HG03066 (cell line): ENCODE measurements around the gene APRT.

Experiments
- ATAC-seq: cut with Tn5 transposase; IDR thresholded peaks from one replicate; pipeline ENCODE4 v1.9.1; 2021; ENCODE audit warnings: low read depth; ENCODE audit not compliant: unreplicated experiment

The APRT gene, protein sequence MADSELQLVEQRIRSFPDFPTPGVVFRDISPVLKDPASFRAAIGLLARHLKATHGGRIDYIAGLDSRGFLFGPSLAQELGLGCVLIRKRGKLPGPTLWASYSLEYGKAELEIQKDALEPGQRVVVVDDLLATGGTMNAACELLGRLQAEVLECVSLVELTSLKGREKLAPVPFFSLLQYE

DNA sequence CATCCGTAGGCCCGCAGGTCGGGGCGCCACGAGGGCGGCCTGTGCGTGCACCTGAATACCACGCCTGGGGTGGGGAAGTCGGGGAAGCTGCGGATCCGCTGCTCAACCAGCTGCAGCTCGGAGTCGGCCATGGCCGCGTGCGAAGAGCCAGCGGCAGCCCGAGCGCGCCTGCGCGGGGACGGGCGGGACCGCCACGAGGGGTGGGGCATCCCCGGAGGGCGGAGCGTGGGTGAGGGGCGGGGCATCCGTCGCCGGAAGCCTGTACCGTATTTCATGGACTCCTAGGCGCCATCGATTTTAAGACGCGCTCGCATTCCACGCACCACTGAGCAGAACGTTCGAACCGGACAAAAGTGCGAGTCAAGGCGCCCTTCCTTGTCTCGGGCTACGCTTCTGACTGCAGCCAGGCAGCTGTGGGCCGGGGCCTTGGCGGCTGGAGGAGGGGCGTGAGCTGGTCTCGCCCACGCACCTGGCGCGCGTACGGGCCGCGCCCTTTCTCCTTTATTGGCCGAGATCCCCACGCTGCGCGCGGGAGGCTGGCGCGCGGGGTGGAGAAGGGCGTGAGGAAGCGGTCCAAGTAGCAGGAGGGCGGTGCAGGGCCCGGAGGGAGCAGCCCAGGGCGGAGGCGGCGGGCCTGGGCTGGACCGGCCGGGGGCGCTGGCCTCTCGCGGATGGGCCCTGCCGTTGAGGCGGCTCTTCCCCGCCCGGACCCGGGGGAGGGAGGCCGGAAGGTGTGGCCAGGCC, at the start of gene APRT:
APRT (minus strand) TSS at position 160 of the 744 bp plus-strand sequence; CDS start at position 131, 29 bp downstream.
- ATAC-seq, result peak; percentile 69

DNA sequence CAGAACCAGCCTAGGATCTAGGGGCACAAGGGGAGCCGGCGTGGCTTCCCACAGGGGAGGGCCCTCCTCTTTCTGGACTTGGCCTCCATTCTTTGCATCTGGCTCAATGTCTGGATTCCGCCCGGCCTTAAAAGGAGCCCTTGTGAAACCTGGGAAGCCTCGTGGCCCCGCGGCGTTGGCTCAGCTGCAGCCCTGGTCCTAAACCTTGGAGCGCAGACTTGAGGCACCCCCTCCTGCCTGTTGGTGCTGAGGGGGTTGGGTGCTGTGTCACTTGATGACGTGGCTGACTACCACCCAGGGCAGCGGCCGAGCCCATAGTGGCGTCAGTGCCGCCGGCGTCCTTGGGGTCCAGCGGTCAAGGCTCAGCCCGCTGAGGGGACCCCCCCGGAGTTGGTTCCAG, 49.6 kb upstream of the APRT start:
- no peak for ATAC-seq

DNA sequence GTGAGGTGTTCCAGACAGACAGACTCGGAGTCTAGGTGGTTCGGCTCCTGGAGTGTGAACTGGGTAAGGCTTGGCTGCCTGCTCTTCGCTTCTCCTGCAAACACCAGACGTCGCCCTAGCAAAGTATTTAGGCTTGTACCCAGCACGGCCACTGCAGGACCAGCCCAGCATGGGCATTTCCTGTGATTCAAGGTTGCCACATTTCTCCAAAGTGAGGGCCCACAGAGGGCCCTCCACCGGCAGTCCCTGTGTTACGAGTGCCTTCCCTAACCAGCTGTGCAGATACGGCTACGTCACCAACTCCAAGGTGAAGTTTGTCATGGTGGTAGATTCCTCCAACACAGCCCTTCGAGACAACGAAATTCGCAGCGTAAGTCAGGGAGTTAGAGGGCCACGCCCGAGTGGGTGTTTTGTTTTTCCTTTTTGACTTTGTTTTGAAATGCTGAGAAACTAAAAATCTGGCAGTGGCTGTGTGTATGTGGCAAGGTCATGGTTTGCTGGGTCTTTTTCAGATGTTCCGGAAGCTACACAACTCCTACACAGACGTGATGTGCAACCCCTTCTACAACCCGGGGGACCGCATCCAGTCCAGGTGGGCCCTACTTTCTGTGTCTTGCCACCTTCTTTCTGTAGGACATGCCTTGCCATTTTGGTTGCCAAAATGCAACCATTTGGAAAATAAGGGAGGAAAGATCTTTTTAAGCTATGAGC, 47.8 kb upstream of the APRT start:
- no peak for ATAC-seq

DNA sequence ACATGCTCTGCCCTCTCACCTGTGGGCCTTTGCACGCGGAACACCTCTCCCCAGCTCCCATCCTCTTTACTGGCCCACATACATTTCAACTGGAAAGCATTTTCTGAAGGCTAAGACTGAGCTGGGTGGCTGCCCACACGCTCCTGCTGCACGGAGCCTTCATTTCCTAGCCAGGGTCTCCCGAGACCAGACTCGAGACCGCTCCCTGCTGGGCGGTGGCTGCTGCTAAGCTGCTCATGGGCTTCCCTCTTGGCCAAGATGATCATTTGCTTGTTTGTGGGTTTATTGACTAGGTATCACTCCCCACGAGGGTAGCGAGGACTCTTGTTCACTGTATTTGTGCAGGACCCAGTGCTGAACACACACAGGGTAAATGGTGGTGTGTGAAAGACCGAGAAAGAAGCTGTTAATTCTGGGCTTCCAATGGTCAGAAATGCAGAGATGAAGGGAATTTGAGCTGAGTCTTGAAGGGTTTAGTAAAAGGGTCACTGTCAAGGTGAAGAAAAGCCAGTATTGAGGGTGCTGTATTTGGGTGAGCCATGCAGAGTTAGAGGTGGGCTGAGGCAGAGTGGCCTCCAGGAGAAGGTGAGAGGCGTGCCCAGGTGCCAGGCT, 46.1 kb upstream of the APRT start:
- peak; percentile 50 for ATAC-seq

DNA sequence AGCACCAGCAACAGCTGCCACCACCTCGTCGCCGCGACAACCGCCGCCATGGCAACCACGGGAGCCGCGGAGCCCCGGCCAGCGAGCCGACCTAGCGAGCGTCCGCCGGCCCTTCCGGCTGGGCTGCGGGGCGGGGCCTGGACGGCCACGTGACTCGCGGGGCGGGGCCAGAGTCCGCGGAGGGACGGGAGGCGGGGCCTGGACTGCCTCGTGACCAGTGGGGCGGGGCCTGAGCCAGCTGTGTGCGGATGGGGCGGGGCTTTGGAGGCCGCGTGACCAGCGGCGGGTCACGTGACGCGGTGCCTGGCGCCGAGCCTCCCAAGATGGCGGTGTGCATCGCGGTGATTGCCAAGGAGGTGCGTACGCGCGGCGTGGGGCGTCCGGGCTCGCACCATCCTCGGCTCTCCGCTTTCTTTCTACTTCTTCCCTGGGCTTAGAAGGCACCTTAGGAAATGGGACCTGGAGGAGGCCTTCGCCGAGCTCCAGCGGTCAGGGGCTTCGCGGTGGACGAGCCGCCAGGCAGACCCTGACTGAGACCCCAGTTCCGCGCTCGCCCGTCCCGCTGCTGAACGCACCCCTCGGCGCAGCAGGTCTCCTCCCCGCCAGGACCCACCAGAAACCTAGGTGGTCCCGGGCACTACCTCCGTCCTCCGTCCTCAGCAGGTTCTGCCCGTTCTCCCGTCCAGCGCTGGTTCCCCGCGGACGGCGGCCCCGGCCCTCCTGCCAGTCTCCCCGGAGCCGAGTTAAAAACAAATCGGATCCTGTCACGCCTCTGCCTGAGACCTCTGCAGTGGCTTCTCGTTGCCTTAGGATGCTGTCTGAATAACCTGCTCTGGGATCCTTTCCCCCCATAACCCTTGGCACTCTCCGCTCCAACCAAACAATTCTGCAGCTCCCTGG, 45.4 kb upstream of the APRT start, which contains the start of the genes GALNS and TRAPPC2L:
GALNS (minus strand) TSS at position 120 of the 900 bp plus-strand sequence; CDS start at position 50, 70 bp downstream.
TRAPPC2L (plus strand) TSS at position 300 of the 900 bp plus-strand sequence; CDS start at position 324, 24 bp downstream.
- peak; percentile 76 for ATAC-seq

DNA sequence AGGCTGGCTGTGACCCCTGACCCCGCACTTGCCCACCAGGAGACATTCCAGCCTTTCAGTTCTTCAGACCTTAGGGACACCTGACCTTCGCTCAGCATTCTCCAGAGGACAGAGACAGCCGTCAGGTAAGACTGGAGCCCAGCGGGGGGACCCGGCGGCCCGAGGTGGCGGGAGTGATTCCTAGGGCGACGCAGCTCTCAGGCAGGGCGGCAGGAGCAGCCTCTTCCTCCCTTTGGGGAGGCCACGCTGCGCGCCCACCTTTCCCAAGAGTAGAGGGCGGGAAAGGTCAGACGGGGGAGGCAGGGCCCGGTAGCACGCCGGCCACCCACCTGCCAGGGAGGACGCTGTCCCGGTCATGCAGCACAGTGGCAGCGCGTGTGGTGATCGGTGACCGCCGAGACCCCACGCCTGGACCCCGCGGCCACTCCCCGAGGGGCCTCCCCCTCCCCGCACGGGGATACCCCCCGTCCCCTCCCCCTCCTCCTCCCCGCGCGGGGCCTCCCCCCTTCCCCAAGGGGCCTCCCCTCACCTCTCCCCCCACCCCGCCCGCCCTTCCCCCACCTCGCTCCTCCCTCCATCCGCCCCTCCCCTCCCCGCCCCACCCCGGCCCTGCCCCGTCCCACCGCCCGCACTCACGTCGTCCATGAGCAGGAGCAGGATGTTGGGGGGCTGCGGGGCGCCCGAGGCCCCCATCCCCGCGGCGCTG, 44.5 kb upstream of the APRT start:
- ATAC-seq, result no peak

DNA sequence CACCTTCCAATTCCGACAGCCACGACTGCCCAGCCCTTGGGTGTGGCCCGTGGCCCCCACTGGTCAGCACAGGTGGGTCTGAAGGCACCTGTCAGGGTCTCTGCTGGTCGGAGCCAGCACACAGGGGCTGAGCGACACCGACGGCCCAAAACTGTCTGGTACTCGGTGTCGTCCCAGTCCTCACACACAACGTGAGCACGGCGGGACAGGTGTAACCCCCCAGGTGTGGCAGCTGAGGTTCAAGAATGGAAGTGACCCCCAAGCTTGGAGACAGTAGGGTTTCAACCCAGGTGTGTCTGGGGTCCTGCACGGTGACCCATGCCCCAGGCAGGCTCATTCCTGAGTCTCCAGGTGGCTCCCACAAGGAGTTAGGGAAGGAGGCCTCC, 44.0 kb upstream of the APRT start:
- ATAC-seq, result no peak

DNA sequence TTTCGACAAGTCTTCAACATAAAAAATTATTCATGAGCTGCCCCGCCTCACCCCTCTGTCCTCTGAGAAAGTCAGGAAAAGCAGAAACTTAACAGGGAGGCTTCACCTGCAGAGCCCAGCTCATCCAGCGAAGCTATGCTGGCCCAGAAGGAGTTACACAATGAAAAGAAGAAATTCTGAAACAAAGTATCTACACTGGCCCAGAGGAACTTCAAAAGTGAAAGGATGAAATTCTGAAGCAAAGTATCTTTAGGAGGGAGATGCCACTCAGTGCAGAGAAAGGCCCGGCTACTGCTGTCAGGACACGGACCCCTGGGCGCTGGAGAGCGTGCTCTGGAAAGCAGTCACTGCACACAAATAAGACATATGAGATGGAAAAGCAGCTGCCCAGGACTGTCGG, 43.4 kb upstream of the APRT start:
- ATAC-seq, result no peak

DNA sequence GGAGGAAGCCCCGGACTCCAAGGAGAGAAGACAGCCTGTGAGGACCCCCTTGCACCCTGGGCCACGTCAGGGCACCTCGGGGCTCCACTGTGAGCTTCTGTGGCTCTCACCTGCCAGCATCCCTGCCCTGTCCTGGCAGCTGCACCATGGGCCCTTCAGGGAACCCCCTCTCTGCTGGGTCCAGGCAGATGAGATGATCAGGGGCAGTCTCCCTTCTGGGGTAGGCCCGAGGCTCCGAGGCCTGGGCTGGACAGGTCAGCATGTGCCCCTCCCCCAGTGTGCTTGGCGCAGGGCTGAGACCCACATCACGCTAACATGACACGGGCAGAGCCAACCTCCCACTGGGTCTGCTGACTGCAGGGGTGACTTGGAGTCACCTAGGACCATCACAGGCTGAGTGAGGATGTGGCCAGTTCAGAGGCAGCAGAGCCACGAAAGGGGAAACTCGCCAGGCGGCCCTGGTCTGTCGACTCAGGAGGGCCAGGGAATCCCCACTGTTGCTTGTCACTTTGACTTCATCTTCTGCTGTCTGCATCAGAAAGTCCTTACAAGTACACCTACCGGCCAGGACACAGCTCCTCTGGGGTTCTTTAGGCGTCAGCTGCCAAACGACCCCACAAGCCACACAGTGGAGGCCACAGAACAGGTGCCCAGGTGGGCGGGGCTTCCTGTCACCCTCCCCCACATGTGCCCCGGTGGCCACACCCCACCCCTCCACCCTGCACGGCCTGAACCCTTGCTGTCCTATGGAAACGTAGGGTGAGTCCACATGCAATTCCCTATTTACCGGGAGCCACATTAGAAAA, 42.8 kb upstream of the APRT start:
- ATAC-seq, result no peak

DNA sequence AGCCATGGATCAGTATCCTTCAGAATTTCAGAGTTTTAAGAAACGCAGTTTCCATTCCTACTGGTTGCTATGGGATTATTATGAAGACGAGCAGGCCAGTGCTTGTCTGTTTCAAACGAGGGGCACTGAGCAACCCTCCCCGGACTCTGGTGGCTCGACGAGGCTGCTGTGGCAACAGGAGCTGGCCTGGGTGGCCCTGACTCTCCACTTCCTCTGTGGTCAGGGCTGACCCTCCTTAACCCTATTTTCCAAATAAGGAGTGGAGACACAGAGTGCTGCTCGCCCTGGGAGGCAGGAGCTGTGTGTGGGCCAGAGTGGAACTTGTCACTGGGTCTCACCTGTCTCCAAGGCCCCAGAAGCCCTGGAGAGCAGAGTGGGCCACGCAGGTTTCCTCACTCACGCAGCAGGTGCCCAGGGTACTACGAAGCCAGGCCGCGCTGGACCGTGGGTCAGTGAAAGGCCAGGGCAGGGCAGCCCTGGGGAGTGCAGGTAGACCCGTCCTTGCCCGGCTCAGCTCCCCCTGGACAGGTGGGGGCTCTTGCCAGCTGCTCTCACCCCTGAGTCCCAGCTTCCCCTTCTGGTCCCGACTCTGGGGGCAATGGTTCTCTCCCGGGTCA, 41.7 kb upstream of the APRT start:
- no peak for ATAC-seq

DNA sequence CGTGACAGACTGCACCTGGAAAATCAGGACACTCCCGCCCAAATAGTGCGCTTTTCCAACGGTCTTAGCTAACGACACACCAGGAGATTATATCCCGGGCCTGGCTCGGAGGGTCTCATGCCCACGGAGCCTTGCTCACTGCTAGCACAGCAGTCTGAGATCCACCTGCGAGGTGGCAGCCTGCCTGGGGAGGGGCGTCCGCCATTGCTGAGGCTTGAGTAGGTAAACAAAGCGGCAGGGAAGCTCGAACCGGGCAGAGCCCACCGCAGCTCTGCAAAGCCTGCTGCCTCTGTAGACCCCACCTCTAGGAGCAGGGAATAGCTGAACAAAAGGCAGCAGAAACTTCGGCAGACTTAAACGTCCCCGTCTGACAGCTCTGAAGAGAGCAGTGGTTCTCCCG, 39.9 kb upstream of the APRT start:
- no peak for ATAC-seq

DNA sequence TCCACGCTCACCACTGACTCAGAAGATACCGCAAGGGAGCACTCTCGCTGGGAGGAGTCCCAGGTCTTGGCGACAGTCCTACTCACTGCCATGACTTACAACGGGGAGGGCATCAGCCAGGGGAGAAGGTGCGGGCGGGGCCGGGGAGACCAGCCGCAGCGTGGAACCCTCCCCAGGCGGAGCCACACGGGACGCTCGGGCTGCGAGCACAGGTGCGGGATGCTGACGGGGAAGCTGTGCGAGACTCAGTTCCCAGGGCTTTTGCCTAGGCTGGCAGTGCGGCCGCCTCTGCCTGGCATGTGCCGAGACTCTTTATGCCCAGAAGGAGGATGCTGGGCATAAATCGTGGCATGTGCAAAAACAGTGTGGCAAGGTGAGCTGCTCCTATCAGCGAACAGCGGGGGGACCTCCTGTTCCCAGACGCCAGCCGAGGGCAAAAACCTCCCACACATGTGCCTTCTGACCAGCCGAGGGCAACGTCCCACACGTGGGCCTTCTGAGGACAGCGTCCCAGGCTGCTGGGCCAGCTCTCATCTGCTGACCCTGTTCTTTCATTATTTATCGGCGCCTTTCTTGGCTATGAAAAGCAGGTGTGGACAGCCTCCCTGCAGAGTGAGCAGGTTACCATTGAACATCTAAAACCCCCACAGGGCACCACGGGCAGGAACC, 38.9 kb upstream of the APRT start:
- ATAC-seq, result no peak

DNA sequence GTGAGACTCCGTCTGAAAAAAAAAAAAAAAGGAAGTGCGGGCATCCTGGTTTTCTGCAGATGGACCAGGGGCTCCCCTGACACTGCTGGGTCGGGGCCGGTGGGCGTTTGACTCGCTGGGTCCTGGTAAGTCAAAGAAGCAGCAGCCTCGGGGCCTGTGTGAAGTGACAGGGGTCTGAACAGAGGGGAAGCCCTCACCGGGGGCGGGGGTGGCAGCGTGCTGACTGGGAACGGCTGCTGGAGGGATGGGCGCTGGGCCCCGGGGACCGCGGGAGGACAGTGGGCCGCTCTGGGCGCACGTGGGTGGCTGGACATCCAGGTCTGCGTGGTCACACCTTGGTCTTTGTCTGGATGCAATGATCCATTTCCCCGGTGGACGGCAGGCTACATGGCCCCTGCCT, 36.8 kb upstream of the APRT start:
- ATAC-seq, result no peak

DNA sequence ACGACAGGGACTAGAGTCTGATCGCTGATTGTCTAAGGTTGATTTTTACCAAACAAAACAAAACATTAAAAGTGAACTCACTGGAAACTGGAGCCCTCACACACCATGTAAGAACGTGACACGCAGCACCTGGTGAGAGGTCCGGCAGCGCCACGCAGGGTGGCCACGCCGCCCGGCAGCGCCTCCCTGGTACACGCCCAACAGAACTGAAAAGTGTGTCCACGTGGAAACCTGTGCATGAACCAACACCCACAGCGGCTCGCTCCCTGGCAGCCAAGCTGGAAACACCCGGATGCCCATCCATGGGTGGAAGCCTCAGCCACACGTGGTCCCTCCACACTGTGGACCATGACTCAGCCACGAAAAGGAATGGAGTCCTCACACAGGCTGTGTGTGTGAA, 35.9 kb upstream of the APRT start:
- ATAC-seq, result no peak

DNA sequence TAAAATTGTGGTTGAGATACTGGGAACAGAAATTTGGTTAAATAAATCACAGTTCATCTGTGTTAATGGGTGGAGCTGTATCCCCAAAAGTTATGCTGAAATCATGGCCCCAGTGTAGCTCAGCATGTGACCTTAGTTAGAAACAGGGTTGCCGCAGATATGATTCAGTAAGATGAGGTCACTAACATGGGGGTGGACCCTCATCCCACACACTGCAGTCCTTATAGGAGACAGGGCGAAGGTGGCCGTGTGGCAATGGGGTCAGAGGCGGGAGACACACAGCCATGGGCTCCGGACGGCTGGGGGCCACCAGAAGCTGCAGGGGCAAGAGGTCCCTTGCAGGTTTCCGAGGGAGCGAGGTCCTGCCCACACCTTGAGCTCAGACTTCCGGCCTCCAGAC, 34.4 kb upstream of the APRT start:
- ATAC-seq, result no peak

DNA sequence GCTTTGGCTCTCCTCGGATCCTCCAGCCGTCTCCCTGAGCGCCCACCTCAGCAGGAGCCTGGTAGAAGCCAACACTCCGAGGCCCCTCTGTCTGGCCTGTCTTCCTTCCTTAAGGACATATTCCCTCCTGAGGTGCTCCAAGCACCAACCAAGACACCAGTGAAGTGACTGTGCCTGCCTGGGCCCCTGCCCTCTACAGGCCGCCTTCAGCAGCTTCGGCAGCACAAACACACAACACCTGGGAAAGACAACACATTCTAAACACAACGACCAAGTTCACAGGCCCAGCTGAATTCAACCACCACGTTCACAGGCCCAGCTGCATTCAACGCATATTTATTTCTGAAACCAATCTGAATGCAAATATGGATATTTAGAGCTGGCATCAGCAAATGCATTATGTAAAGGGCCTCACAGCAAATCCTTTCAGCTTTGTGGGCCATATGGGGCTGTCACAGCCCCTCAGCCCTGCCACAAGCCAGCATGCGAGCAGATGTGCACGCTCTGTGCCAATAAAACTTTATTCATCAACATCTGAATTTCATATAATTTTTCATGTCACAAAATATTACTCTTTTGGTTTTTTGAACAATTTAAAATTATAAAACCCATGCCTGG, 32.8 kb upstream of the APRT start:
- ATAC-seq, result no peak

DNA sequence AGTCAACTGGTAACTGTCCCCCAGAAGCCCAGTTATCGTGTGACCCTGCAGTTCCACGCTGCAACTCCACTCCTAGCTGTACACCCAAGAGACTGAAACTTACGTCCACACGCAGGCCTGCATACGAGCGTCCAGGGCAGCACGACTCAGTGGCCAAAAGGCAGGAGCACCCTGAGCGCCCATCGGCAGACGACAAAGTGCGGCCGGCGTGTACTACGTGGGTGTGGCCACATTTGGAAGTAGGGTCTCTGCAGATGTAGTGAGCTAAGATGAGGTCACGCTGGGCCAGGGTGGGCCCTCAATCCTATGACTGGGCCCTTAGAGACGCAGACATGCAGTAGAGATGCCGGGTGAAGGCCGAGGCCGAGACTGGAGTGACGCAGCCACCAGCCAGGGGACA, 31.5 kb upstream of the APRT start:
- no peak for ATAC-seq
